ENCODE data around the gene ENOX1. TPM values are rescaled to one million over a fixed set of nuclear protein-coding genes. Genes with fewer than 3 reads are reported as not detected.

The ENOX1 gene
- polyA plus RNA-seq, 1 donor = 3.0 TPM

- WGBS (ENCODE audit: insufficient coverage, low lambda C conversion rate) = 100% methylated on average over 2 of the region's 2 CpGs
- Histone ChIP-seq H3K27me3 (ENCODE audit: control insufficient read depth, insufficient read depth, low read length) (peaks cover 2% of the 10 kb centered on the region), H3K9me3 (ENCODE audit: control insufficient read depth, low read depth, low read length) (no peaks in the 10 kb centered on the region), H3K4me1 (ENCODE audit: control insufficient read depth, insufficient read depth, low read length) (no peaks in the 10 kb centered on the region), H3K4me3 (ENCODE audit: low read length) (no peak overlapping the region), H3K27ac (ENCODE audit: low read length) (no peak overlapping the region), H3K36me3 (ENCODE audit: control insufficient read depth, insufficient read depth, low read length) (no peaks in the 10 kb centered on the region)
- DNase-seq = no peak
These were observed 231.1 kb downstream of the ENOX1 start for GRCh38 chr13:43555667-43556066.

DNA sequence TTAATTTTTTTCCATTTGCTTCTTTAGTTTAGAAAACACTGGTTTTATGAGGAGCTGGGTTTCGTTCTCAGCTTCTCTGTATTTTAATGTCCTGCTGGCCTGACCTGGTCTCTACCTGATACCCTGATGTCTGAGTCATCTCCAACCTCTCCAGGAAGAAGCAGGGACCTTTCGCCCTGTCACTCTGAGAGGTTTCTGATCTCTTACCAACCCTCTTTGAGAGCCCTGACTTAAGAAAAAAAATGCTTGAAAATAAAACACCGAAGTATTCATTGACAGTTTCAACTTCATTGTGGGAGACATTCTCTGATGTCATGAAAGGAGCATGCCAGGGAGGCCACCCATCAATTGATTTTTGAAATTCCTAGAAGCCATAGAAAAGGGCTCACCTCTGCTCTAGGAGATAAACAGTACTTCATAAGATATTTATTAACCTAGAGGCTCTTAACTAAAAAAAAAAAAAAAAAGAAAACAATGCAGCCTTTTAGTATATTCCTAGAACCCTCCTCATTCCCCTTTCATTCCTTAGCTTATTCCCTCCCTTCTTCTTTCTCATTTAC is 234.8 kb downstream of the ENOX1 start:
- Histone ChIP-seq H3K27ac (ENCODE audit: low read length) (no peak overlapping the region), H3K4me1 (ENCODE audit: control insufficient read depth, insufficient read depth, low read length) (no peaks in the 10 kb centered on the region), H3K27me3 (ENCODE audit: control insufficient read depth, insufficient read depth, low read length) (no peaks in the 10 kb centered on the region), H3K9me3 (ENCODE audit: control insufficient read depth, low read depth, low read length) (no peaks in the 10 kb centered on the region), H3K36me3 (ENCODE audit: control insufficient read depth, insufficient read depth, low read length) (no peaks in the 10 kb centered on the region), H3K4me3 (ENCODE audit: low read length) (no peak overlapping the region)
- DNase-seq = peak in 1 of 2 donors; percentile 40
- WGBS (ENCODE audit: insufficient coverage, low lambda C conversion rate) = 42% methylated on average over 2 of the region's 3 CpGs

DNA sequence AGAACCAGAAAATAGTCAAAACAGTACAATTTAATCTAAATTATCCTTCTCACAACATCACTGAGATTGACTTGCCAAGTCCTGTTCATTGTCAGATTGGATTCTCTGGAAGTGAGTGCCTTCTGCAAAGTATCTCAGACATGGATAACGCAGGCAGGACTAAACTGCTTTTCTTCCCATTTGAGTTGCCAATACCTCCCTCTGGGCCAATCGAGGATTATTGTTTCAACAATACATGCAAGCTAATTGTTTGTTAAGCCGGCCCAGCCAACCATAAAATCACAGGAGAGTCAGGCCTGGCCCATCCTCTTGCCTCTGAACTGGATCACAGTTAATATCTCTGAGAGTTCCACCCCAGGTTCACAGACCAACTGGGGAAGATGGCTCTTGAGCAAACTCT is 240.0 kb downstream of the ENOX1 start:
- no peaks in the 10 kb centered on the region for H3K36me3 ChIP-seq (ENCODE audit: control insufficient read depth, insufficient read depth, low read length)
- no peaks in the 10 kb centered on the region for H3K9me3 ChIP-seq (ENCODE audit: control insufficient read depth, low read depth, low read length)
- H3K4me1 ChIP-seq (ENCODE audit: control insufficient read depth, insufficient read depth, low read length) = no peaks in the 10 kb centered on the region
- H3K27ac ChIP-seq (ENCODE audit: low read length) = no peak overlapping the region
- no peak overlapping the region for H3K4me3 ChIP-seq (ENCODE audit: low read length)
- DNase-seq = no peak
- WGBS (ENCODE audit: insufficient coverage, low lambda C conversion rate) = no CpG with 5 or more reads among the region's 3 CpGs
- H3K27me3 ChIP-seq (ENCODE audit: control insufficient read depth, insufficient read depth, low read length) = no peaks in the 10 kb centered on the region

DNA sequence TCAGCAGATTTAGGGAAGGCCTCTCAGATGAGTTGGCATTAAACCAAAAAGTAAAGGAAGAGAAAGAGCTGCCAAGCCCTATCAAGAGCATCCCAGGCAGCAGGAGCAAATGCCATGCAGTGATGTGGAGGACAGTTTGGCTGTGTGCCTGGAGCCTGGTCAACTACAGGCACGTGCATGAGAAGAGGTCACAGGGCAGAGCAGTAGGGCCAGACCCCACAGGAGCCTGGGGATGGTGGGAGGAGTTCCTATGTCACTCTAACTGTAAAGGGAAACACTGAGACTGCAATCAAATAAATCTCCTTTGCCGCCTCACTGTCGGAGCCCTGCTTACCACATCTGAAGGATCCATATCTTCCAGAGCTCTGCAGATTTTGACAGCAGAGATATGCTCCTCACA is 240.5 kb downstream of the ENOX1 start:
- H3K27ac ChIP-seq (ENCODE audit: low read length) = no peak overlapping the region

DNA sequence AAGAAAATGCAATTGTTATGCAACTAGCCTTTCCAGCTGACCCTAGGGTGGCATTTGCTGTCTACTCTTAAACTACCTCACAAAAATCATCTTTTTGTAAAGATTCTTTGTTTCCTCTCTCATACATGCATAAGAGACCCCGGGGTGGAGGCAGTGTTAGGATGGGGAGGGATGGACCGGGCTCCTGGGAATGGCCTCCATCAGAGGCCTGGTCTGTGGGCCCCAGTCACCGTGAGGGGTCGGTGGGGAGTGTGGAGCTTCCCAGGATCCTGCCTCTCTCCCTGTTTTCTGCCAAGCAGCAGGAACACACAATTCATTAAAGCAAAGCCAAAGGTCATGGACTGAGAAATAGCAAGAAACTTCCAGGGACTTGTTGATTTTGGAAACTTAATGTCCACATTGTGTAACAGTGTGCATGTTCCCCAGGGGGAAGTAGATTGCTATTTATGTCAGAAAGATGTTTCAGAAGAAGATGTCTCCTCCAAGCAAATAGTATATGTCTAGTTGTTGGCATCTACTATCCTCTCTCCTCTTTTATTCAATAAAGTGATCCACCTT is 241.4 kb downstream of the ENOX1 start:
- WGBS (ENCODE audit: insufficient coverage, low lambda C conversion rate) = no CpG with 5 or more reads among the region's 4 CpGs
- no peaks in the 10 kb centered on the region for H3K9me3 ChIP-seq (ENCODE audit: control insufficient read depth, low read depth, low read length)

More for the DNA sequence above, 240.5 kb downstream of the ENOX1 start:
- H3K4me1 ChIP-seq (ENCODE audit: control insufficient read depth, insufficient read depth, low read length) = no peaks in the 10 kb centered on the region
- no peaks in the 10 kb centered on the region for H3K36me3 ChIP-seq (ENCODE audit: control insufficient read depth, insufficient read depth, low read length)
- no peak for DNase-seq
- no peak overlapping the region for H3K4me3 ChIP-seq (ENCODE audit: low read length)
- no peaks in the 10 kb centered on the region for H3K27me3 ChIP-seq (ENCODE audit: control insufficient read depth, insufficient read depth, low read length)
- 33% methylated on average over 1 of the region's 3 CpGs for WGBS (ENCODE audit: insufficient coverage, low lambda C conversion rate)
- no peaks in the 10 kb centered on the region for H3K9me3 ChIP-seq (ENCODE audit: control insufficient read depth, low read depth, low read length)

DNA sequence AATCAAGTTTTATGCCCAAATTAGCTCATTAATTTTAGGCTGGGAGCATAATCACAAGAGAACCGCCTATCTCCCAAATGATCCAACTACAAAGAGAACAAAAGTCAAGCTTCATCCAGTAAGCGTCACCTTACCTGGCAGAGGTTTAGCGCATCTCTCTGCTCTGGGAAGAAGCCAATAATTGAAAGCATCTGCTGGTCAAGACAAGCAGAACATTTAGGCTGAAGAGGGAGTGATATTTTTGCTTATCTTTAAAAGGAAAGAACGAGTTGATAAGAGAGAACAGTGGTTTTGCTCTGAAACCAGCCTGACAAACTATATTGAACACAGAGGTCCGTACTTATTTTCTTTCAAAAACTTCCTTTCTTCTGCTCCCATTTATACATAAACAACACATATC is 242.1 kb downstream of the ENOX1 start:
- Histone ChIP-seq H3K27me3 (ENCODE audit: control insufficient read depth, insufficient read depth, low read length) (no peaks in the 10 kb centered on the region), H3K9me3 (ENCODE audit: control insufficient read depth, low read depth, low read length) (no peaks in the 10 kb centered on the region), H3K27ac (ENCODE audit: low read length) (no peak overlapping the region), H3K36me3 (ENCODE audit: control insufficient read depth, insufficient read depth, low read length) (no peaks in the 10 kb centered on the region), H3K4me1 (ENCODE audit: control insufficient read depth, insufficient read depth, low read length) (no peaks in the 10 kb centered on the region), H3K4me3 (ENCODE audit: low read length) (no peak overlapping the region)
- 93% methylated on average over 2 of the region's 5 CpGs for WGBS (ENCODE audit: insufficient coverage, low lambda C conversion rate)
- no peak for DNase-seq

More for the DNA sequence above, 241.4 kb downstream of the ENOX1 start:
- no peaks in the 10 kb centered on the region for H3K27me3 ChIP-seq (ENCODE audit: control insufficient read depth, insufficient read depth, low read length)
- H3K4me3 ChIP-seq (ENCODE audit: low read length) = no peak overlapping the region
- no peaks in the 10 kb centered on the region for H3K36me3 ChIP-seq (ENCODE audit: control insufficient read depth, insufficient read depth, low read length)
- DNase-seq = no peak
- H3K4me1 ChIP-seq (ENCODE audit: control insufficient read depth, insufficient read depth, low read length) = no peaks in the 10 kb centered on the region
- no peak overlapping the region for H3K27ac ChIP-seq (ENCODE audit: low read length)

- Histone ChIP-seq H3K36me3 (ENCODE audit: control insufficient read depth, insufficient read depth, low read length) (no peaks in the 10 kb centered on the region), H3K9me3 (ENCODE audit: control insufficient read depth, low read depth, low read length) (no peaks in the 10 kb centered on the region), H3K27ac (ENCODE audit: low read length) (no peak overlapping the region), H3K4me1 (ENCODE audit: control insufficient read depth, insufficient read depth, low read length) (no peaks in the 10 kb centered on the region), H3K4me3 (ENCODE audit: low read length) (no peak overlapping the region), H3K27me3 (ENCODE audit: control insufficient read depth, insufficient read depth, low read length) (no peaks in the 10 kb centered on the region)
- no peak for DNase-seq
- no CpG with 5 or more reads among the region's 2 CpGs for WGBS (ENCODE audit: insufficient coverage, low lambda C conversion rate)
These were observed 242.8 kb downstream of the ENOX1 start for GRCh38 chr13:43544011-43544410.

DNA sequence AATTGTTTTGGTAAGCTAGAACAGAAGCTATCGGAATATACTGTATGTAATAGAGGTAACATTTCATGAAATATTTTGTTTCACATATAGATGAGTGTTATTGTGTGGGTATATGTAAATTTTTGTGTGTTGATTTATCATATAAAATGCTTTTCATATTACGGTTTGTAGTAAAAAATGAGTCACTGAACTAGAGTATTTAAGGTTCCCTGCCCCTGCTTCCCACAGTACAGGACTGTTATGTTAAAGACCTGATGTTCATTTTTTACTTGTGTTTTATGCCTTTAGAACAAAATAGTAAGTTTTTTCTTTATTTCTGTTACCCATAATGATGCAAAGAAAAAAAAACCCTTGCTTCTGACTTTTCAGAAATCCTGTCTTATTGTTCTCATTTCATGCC is 243.4 kb downstream of the ENOX1 start:
- Histone ChIP-seq H3K36me3 (ENCODE audit: control insufficient read depth, insufficient read depth, low read length) (no peaks in the 10 kb centered on the region), H3K9me3 (ENCODE audit: control insufficient read depth, low read depth, low read length) (no peaks in the 10 kb centered on the region), H3K4me1 (ENCODE audit: control insufficient read depth, insufficient read depth, low read length) (no peaks in the 10 kb centered on the region), H3K27ac (ENCODE audit: low read length) (no peak overlapping the region), H3K27me3 (ENCODE audit: control insufficient read depth, insufficient read depth, low read length) (no peaks in the 10 kb centered on the region), H3K4me3 (ENCODE audit: low read length) (no peak overlapping the region)
- WGBS (ENCODE audit: insufficient coverage, low lambda C conversion rate) = 86% methylated on average over 1 of the region's 2 CpGs
- DNase-seq = no peak

DNA sequence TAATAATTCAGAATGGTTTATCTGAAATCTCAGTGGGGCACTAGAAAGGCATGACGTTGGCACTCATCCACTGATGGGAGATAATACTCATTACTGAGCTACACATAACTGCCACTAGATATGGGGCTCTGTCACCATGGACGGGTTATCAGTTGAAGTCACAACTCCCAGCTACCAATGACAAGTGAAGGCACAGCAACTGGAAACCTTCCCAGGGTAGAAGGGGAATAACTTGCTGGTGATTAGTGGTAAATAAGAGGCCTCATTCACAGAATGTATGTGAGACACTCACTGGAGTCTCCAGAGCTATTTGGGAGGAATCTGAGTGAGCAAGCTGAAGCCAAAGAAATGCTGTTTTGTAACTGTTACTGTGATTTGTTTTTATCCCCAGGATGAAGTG is 249.6 kb downstream of the ENOX1 start:
- no peak overlapping the region for H3K4me3 ChIP-seq (ENCODE audit: low read length)
- no peaks in the 10 kb centered on the region for H3K9me3 ChIP-seq (ENCODE audit: control insufficient read depth, low read depth, low read length)
- H3K36me3 ChIP-seq (ENCODE audit: control insufficient read depth, insufficient read depth, low read length) = no peaks in the 10 kb centered on the region
- WGBS (ENCODE audit: insufficient coverage, low lambda C conversion rate) = no CpG with 5 or more reads among the region's 2 CpGs
- no peaks in the 10 kb centered on the region for H3K27me3 ChIP-seq (ENCODE audit: control insufficient read depth, insufficient read depth, low read length)
- DNase-seq = no peak
- H3K4me1 ChIP-seq (ENCODE audit: control insufficient read depth, insufficient read depth, low read length) = no peaks in the 10 kb centered on the region
- no peak overlapping the region for H3K27ac ChIP-seq (ENCODE audit: low read length)

DNA sequence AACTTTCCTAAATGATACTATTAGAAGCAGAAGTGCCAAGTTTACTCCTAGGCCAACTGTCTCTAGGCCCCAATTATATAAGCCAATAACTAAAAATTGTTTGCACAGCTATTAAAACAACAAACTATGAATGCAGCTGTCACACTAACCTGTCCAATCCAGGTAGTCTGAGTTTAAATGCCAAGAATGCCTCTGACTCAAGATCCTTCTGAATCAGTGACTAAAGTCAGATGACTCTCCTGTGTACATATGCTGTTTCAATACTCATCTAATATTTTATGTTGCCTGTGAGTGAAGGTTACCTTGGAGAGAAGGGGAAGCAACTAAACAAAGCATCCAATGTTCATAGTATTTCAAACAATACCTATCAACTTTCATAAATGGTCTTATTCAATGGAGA is 257.0 kb downstream of the ENOX1 start:
- Histone ChIP-seq H3K4me3 (ENCODE audit: low read length) (no peak overlapping the region), H3K27me3 (ENCODE audit: control insufficient read depth, insufficient read depth, low read length) (no peaks in the 10 kb centered on the region), H3K4me1 (ENCODE audit: control insufficient read depth, insufficient read depth, low read length) (no peaks in the 10 kb centered on the region), H3K36me3 (ENCODE audit: control insufficient read depth, insufficient read depth, low read length) (no peaks in the 10 kb centered on the region), H3K9me3 (ENCODE audit: control insufficient read depth, low read depth, low read length) (no peaks in the 10 kb centered on the region), H3K27ac (ENCODE audit: low read length) (no peak overlapping the region)
- no peak for DNase-seq

- no peaks in the 10 kb centered on the region for H3K27me3 ChIP-seq (ENCODE audit: control insufficient read depth, insufficient read depth, low read length)
- no peaks in the 10 kb centered on the region for H3K4me1 ChIP-seq (ENCODE audit: control insufficient read depth, insufficient read depth, low read length)
- no peak for DNase-seq
- 100% methylated on average over 1 of the region's 6 CpGs for WGBS (ENCODE audit: insufficient coverage, low lambda C conversion rate)
- no peaks in the 10 kb centered on the region for H3K36me3 ChIP-seq (ENCODE audit: control insufficient read depth, insufficient read depth, low read length)
- H3K4me3 ChIP-seq (ENCODE audit: low read length) = no peak overlapping the region
- no peak overlapping the region for H3K27ac ChIP-seq (ENCODE audit: low read length)
- H3K9me3 ChIP-seq (ENCODE audit: control insufficient read depth, low read depth, low read length) = no peaks in the 10 kb centered on the region
These were observed 257.8 kb downstream of the ENOX1 start for GRCh38 chr13:43528992-43529391.

All from large intestine (tissue), 3 donors.